Coronary artery (tissue), 2 donors: ENCODE data around the gene CEMIP2.

Experiments used
- DNase-seq: peaks from one replicate; pipeline ENCODE4 v3.0.0-alpha.2; 2017; ENCODE audit warnings: low spot score
- H3K27ac ChIP-seq, 2 donors: fragments of 200-600 bp; sonication (generic); one replicate each; pipeline ENCODE4 v1.5.1; 2016 to 2019
- H3K4me3 ChIP-seq: fragments of 200-600 bp; sonication (generic); 2 replicates; pipeline ENCODE4 v1.5.1; 2016; ENCODE audit warnings: mild to moderate bottlenecking, moderate library complexity
- CTCF ChIP-seq: fragments of 200-600 bp; sonication (generic); IDR thresholded peaks from one replicate; pipeline ENCODE4 v1.5.1; 2019; ENCODE audit warnings: antibody characterized with exemption

The CEMIP2 gene

GRCh38 chr9:71680189-71680980 is 87.9 kb downstream of the CEMIP2 start:
- TF ChIP-seq CTCF: no peak
- Histone ChIP-seq H3K4me3 (no peak overlapping the region), H3K27ac (peak overlapping the region in 1 of 2 donors; percentile 12)
- DNase-seq: no peak

GRCh38 chr9:71678999-71679398 is 89.3 kb downstream of the CEMIP2 start:
- no peak overlapping the region for H3K27ac ChIP-seq
- H3K4me3 ChIP-seq: no peak overlapping the region
- DNase-seq: no peak
- no peak for TF ChIP-seq CTCF

- Histone ChIP-seq H3K4me3 (no peak overlapping the region), H3K27ac (peak overlapping the region in 1 of 2 donors; percentile 66)
- TF ChIP-seq CTCF: no peak
- no peak for DNase-seq
Observed at GRCh38 chr9:71677209-71677608, 91.1 kb downstream of the CEMIP2 start.

GRCh38 chr9:71676460-71676859 is 91.9 kb downstream of the CEMIP2 start:
- DNase-seq: no peak
- no peak overlapping the region for H3K27ac ChIP-seq
- TF ChIP-seq CTCF: no peak
- H3K4me3 ChIP-seq: no peak overlapping the region

GRCh38 chr9:71675857-71676165 is 92.5 kb downstream of the CEMIP2 start:
- no peak for TF ChIP-seq CTCF
- no peak overlapping the region for H3K27ac ChIP-seq
- no peak overlapping the region for H3K4me3 ChIP-seq
- DNase-seq: no peak

GRCh38 chr9:71675105-71675856 is 93.0 kb downstream of the CEMIP2 start:
- no peak for DNase-seq
- TF ChIP-seq CTCF: no peak
- H3K27ac ChIP-seq: no peak overlapping the region

GRCh38 chr9:71672573-71672972 is 95.7 kb downstream of the CEMIP2 start:
- H3K4me3 ChIP-seq: no peak overlapping the region
- no peak overlapping the region for H3K27ac ChIP-seq
- TF ChIP-seq CTCF: no peak
- DNase-seq: no peak

More at GRCh38 chr9:71675105-71675856, 93.0 kb downstream of the CEMIP2 start:
- no peak overlapping the region for H3K4me3 ChIP-seq
